ENCODE results near the gene SSRP1. TPM values are rescaled to one million over a fixed set of nuclear protein-coding genes. Genes with fewer than 3 reads are reported as not detected.

Gene SSRP1
- total RNA-seq, 4 donors from 2014 or later, result 76.6 to 155 (median 137) TPM

Other genes with a start within 250 kb of the SSRP1 start
- gene LRRC55, start 153.9 kb downstream of the SSRP1 start, total RNA-seq, result not detected
- 1 to 10 TPM in 1 of 4 donors, under 1 TPM in 3; 0.32 to 3.7 (median 0.64) TPM for gene APLNR, start 98.6 kb downstream of the SSRP1 start, total RNA-seq
- 100 to 1,000 TPM in 3 of 4 donors, 10 to 100 TPM in 1; 98.5 to 165 (median 125) TPM for gene TNKS1BP1, start 10.9 kb downstream of the SSRP1 start, total RNA-seq
- gene P2RX3, start 2.5 kb upstream of the SSRP1 start, total RNA-seq, result not detected
- gene PRG3, start 45.3 kb upstream of the SSRP1 start, total RNA-seq, result not detected
- not detected for gene PRG2, start 54.8 kb upstream of the SSRP1 start, total RNA-seq
- 10 to 100 TPM; 13.9 to 22.5 (median 20.3) TPM for gene SLC43A3, start 91.2 kb upstream of the SSRP1 start, total RNA-seq
- gene RTN4RL2, start 124.6 kb upstream of the SSRP1 start, total RNA-seq, result 1 to 10 TPM in 1 of 4 donors, under 1 TPM in 3; 0.13 to 2.8 (median 0.77) TPM
- 10 to 100 TPM in 3 of 4 donors, 1 to 10 TPM in 1; 7.4 to 35.1 (median 15.8) TPM for gene SLC43A1, start 179.8 kb upstream of the SSRP1 start, total RNA-seq
- 10 to 100 TPM; 45.4 to 61.7 (median 49.5) TPM for gene TIMM10, start 194.9 kb upstream of the SSRP1 start, total RNA-seq
- 10 to 100 TPM; 23.0 to 52.7 (median 43.4) TPM for gene SMTNL1, start 201.7 kb upstream of the SSRP1 start, total RNA-seq
- gene UBE2L6, start 231.8 kb upstream of the SSRP1 start, total RNA-seq, result 1 to 10 TPM; 5.5 to 9.0 (median 6.7) TPM

All from gastrocnemius medialis (tissue), 4 donors.